ENCODE results near the gene CHN1.

GRCh38 chr2:174965551-174965950 is 39.6 kb downstream of the CHN1 start:
- TF ChIP-seq CTCF (IDR thresholded peaks at IDR 0.05; ENCODE audit: low read depth, low read length, poor library complexity, severe bottlenecking): no peak
- no peak for TF ChIP-seq EZH2phosphoT487 (IDR thresholded peaks at IDR 0.05; ENCODE audit: borderline replicate concordance, low read length)
